ENCODE results near the gene BCL3. TPM values are rescaled to one million over a fixed set of nuclear protein-coding genes. Genes with fewer than 3 reads are reported as not detected.
A peak's percentile ranks its signal among the peaks of the same experiment; 100 is the strongest.
"Not testable (repeated sequence)": the region's sequence is repeated elsewhere in the genome, so short reads cannot be mapped to it uniquely, and the experiment has no call there.

The BCL3 gene
- polyA plus RNA-seq, 1 donor = 11.6 TPM

- DNase-seq (ENCODE audit: low read depth) = not testable (repeated sequence)
These were observed 27.1 kb upstream of the BCL3 start for GRCh38 chr19:44721369-44721768.

- no peak for DNase-seq (ENCODE audit: low read depth)
These were observed 26.1 kb upstream of the BCL3 start for GRCh38 chr19:44722131-44723121.

DNA sequence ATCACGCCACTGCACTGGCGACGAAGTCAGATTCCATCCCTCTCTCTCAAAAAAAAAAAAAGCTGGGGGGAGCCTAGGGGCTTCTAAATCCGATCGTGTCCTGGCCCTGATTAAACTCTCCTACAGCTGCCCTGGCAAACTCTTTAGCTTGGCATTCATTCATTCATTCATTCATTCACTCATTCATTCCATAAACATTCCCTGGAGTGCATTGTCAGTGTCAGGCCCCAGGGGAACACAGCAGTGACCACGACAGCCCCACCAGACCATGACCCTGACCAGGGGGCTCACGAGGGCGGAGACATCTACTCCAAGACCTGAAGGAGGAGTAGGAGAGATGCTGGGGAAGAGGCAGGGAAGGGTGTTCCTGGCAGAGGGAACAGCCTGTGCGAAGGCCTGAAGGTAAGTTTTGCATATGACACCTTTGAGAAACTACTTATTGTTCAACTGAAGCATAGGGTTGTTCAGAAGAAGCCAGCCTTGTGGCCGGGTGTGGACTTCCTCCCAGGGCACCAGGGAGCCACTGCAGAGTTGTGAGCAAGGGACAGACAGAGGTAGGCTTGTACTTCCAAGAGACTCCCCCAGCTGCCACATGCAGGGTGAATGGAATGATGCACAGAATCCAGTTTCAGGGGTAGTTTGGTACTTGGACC lies 25.1 kb upstream of the BCL3 start:
- no peak for DNase-seq (ENCODE audit: low read depth)

GRCh38 chr19:44723952-44724319 lies 24.6 kb upstream of the BCL3 start:
- DNase-seq (ENCODE audit: low read depth) = no peak

GRCh38 chr19:44725251-44725650 lies 23.3 kb upstream of the BCL3 start:
- no peak for DNase-seq (ENCODE audit: low read depth)

DNA sequence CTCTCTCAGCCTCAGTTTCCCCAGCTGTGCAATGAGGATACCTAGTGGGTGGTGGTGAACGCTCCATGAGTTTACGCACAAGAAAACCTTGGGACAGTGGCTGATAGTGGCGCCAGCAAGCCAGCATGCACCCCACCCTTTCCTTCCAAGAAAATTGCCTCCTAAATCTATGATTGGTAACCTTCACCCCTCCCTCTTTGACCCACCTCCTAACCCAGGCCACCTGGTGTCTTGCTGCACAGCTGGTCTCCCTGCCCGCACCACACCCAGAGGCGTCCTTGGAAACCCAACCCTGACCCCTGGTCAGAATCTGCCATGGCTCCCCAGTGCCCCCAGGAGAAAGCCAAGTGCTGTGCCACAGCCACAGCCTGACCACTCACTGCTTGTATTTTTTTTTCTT lies 22.8 kb upstream of the BCL3 start:
- no peak for DNase-seq (ENCODE audit: low read depth)

GRCh38 chr19:44726465-44726864 lies 22.0 kb upstream of the BCL3 start:
- no peak for DNase-seq (ENCODE audit: low read depth)

- DNase-seq (ENCODE audit: low read depth) = no peak
These were observed 20.3 kb upstream of the BCL3 start for GRCh38 chr19:44728178-44728577.

- no peak for DNase-seq (ENCODE audit: low read depth)
These were observed 18.9 kb upstream of the BCL3 start for GRCh38 chr19:44729516-44730033.

DNA sequence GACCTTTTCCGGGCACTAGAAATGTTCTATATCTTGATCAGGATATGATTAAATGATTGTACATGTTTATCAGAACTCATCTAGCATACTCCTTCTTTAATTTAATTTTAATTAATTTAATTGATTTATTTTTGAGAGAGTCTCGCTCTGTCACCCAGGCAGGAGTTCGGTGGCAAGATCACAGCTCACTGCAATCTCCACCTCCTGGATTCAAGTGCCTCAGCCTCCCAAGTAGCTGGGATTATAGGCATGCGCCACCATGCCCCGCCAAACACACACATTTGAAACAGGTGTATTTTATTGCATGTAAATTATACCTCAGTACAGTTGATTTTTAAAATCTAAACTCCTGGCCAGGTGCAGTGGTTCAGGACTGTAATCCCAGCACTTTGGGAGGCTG lies 17.4 kb upstream of the BCL3 start:
- DNase-seq (ENCODE audit: low read depth) = no peak

DNA sequence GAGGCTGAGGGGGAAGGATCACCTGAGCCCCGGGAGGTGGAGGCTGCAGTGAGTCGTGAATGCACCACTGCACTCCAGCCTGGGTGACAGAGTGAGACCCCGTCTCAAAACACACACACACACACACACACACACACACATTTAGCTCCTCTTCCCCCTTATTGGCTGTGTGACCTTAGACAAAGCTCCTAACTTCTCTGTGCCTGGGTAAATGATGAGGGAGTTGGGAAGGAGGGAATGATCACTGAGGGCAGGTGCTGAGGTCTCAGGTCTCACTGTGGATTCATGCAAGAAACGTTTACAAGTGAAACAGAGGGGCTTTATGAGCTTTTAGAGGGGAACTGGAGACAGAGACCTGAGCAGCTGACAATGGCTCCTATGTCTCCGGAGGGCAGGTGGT lies 16.9 kb upstream of the BCL3 start:
- no peak for DNase-seq (ENCODE audit: low read depth)

DNA sequence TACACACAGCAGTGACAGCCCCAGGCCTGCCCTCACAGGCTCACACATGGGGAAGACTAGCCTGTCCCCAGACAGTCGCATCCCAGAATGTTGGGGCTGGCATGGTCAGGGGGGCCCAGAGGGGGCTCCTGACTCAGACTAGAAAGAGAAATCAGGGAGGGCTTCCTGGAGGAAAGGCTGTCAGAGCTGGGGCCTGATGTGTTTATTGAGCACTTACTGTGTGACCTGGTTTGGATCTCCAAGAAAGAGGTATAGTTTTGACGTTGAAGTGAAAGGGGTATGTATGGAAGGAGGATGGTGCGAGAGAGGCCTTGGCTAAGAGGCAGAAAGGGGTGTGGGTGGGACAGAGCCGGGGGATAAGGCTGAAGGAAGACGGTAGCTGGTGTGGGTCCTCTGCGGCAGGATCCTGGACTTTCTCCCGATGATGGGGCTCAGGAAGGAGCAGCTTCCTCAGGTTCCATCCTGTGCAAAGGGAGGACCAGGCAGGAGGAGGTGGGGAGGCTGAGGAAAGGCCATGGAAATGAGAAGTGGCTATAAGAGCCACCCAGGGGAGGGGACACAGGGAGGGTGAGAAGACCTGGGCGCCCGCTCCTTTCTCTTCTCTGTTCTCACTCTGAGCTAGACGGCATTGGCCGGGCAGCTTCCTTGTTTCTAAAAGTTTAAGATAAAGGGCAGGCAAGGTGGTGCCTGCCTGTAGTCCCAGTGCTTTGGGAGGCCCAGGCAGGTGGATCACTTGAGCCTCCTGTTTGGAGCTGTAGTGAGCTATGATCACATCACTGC lies 16.1 kb upstream of the BCL3 start:
- no peak for DNase-seq (ENCODE audit: low read depth)

GRCh38 chr19:44734357-44734756 lies 14.2 kb upstream of the BCL3 start:
- DNase-seq (ENCODE audit: low read depth) = no peak

GRCh38 chr19:44735011-44735410 lies 13.5 kb upstream of the BCL3 start:
- no peak for DNase-seq (ENCODE audit: low read depth)

DNA sequence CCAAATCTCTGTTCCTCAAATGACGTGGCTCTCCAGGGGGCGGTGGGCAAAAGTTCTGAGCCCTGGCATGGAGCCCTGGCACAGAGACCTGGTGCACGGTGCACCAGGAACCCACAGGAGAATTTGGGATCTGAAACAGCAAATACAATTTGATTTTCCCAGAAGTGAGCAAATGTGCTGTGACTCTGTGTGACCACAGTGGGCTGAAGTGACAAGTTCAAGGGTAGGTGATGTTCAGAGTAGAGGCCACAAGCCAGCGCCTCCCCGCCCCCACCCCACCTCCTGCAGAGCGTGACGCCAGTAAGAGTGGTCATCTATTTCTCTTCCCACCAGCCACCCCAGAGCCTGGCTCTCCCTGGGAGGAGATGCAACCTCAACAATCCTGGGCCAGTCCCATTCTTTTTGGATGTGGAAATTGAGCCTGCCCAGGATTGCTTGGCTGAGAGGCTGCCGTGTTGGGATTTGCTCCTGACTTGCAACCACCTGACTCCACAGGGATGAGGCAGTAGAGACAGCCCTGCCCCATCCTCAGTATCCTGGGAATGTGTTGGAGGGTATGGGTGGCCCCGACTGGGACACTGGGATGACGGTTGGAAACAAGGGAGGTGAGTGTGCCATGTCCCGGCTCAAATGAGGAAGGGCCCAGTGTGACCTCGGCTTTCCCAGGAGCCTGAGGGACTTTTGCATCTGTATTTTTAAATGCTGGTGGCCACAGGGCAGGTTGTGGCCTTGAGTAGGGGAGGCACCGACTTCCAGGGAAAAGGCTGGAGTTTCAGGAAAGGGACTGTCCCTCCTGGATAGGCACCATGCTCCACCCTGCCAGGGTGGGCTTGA lies 11.1 kb upstream of the BCL3 start:
- DNase-seq (ENCODE audit: low read depth) = no peak

- DNase-seq (ENCODE audit: low read depth) = no peak
These were observed 10.4 kb upstream of the BCL3 start for GRCh38 chr19:44738136-44738535.

GRCh38 chr19:44738603-44739558 lies 9.6 kb upstream of the BCL3 start:
- DNase-seq (ENCODE audit: low read depth) = no peak

DNA sequence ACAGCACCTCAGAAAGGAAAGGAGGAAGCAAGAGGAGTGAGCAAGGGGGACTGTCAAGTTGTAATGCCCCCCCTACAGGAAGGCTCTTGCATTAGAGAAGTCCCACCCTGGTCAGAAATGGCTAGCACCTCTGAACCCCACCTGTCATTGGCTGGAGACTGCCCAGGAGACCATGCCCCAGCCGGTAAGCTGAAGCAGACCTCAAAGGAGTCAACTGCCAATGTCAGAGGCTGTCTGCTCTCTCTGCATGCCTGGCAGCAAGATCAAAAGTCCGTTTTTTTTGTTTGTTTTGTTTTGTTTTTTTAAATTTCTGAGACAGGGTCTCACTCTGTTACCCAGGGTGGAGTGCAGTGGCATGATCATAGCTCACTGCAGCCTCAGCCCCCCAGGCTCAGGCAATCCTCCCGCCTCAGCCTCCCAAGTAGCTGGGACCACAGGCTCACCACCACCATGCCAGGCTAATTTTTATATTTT lies 8.1 kb upstream of the BCL3 start:
- DNase-seq (ENCODE audit: low read depth) = no peak

DNA sequence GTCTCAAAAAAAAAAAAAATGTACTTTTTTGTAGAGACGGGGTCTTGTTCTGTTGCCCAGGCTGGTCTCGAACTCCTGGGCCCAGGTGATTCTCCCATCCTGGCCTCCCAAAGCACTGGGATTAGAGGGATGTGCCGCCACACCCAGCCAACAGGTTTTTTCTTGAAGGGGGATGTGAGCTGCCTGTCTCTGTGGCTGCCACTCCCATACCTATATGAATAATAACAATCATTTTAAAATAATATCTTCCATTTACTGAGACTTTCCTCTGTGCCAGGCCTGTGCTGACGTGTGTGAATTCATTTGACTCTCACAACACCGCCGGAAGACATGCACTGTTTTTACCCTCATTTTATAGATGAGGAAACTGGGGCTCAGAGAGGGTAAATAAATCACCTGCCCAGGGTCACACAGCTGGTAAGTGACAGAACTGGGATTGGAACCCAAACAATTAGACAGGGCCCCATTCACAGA lies 7.2 kb upstream of the BCL3 start:
- no peak for DNase-seq (ENCODE audit: low read depth)

DNA sequence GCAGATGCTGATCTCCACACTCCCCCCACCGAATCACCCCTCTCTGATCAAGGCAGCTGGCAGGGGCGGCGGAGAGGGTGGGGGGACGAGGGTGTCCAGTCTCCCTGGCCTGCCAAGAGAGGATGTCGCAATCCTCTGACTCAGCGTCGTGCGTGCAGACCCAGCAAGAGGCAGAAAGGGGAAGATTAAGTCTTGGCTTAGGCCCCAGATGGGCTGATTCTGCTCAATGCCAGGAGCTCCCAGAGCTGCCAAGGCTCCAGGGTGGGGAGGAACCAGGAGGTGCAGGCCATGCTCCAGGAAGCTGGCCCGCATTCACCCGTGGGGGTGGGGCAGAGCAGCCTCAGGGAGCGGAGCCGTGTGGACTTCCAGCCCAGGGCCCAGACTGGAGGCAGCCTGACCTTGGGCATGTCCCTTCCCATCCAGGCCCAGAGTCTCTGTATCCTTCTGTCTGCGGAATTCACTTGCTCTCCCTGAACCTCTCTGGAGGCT lies 6.6 kb upstream of the BCL3 start:
- DNase-seq (ENCODE audit: low read depth) = peak; percentile 91

Data from forelimb muscle (tissue), 1 donor.